ENCODE measurements around the gene GBP7.
A peak's percentile ranks its signal among the peaks of the same experiment; 100 is the strongest.

GBP7 gene

DNA sequence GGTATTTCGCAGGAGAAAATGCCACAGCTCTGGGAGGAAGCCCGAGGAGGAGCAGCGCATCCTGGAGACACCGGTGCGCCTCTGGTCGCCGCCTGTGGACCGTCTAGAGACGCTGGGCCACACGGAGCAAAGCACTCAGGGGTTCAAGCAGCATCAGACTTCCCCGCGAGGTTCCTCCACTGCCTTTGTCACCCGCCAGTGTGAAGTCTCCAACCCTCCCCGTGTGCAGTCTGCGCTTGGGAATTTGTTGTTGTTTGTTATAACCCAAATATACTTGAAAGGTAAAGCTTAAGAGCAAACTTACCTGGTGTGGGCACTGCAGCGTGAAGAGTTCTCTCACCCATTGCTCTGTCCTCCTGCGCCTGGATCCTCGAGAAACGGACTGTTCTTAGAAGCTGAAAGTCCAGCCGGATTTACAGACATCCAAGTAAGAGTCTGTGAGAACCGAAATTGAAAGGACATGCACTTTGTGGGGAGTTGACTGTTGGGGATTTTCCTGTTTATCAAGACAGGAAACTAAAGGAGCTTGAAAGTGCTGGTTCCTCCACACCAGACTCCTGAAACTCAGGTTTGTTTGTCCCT, 22.8 kb upstream of the GBP7 start, which contains the start of gene GBP4:
Gene GBP4 (minus strand): TSS at position 452 of the 582 bp plus-strand sequence. CDS start 108 bp downstream, at position 344.
- no peaks in the 10 kb centered on the region for H3K36me3 ChIP-seq (ENCODE audit: control insufficient read depth, insufficient read depth, low read length)
- no peaks in the 10 kb centered on the region for H3K27me3 ChIP-seq (ENCODE audit: control insufficient read depth, insufficient read depth, low read length)
- H3K27ac ChIP-seq (ENCODE audit: low read depth, low read length), result peak within 1 kb of the TSS; percentile 51
- peak within 1 kb of the TSS; percentile 82 for H3K4me3 ChIP-seq (ENCODE audit: low read length)
- H3K9ac ChIP-seq (ENCODE audit: low read length), result peak within 1 kb of the TSS; percentile 44
- no peaks in the 10 kb centered on the region for H3K4me1 ChIP-seq (ENCODE audit: control insufficient read depth, insufficient read depth, low read length)

DNA sequence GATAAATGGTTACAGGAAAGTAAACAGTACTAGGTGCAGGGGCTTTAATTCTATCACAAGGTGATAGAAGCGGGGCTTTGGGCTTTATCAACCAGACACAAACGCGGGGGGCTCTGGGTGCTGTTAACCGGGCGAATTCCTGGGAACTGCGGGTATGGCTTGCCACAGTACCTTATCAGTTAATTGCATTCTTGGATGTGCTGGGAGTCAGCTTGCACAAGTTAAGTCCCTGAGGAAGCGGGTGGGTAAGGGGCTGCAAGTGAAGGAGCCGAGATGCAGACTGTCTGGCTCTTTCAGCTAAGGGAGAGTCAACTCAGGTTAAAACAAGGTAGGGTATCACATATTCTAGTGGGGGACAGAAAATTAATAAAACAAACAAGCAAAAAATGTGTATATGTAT, 22.3 kb upstream of the GBP7 start:
- peak overlapping the region; percentile 51 for H3K27ac ChIP-seq (ENCODE audit: low read depth, low read length)
- H3K36me3 ChIP-seq (ENCODE audit: control insufficient read depth, insufficient read depth, low read length), result no peaks in the 10 kb centered on the region
- no peaks in the 10 kb centered on the region for H3K27me3 ChIP-seq (ENCODE audit: control insufficient read depth, insufficient read depth, low read length)

DNA sequence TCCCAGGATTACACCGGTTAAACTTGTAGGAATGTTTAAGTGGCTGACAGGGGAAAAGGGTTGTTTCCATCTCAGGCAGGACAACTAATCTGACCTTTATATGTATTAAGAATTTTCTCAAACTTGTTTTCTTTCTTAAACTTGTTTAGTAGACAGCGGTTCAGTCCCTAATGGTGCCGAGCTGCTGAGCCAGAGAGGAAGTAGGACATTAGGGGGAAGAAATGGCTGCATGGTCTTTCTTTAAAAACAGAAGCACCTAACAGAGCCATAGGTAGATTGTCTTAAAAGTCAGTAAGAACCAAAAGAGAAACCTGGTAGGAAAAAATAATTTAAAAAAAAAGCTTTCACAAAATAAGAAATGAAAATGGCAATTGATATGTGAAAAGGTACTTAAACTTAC, 19.7 kb upstream of the GBP7 start:
- Histone ChIP-seq H3K9ac (ENCODE audit: low read length) (no peak overlapping the region), H3K27ac (ENCODE audit: low read depth, low read length) (no peak overlapping the region), H3K4me3 (ENCODE audit: low read length) (no peak overlapping the region), H3K36me3 (ENCODE audit: control insufficient read depth, insufficient read depth, low read length) (no peaks in the 10 kb centered on the region), H3K4me1 (ENCODE audit: control insufficient read depth, insufficient read depth, low read length) (no peaks in the 10 kb centered on the region), H3K27me3 (ENCODE audit: control insufficient read depth, insufficient read depth, low read length) (no peaks in the 10 kb centered on the region)

More for the DNA sequence above, 22.3 kb upstream of the GBP7 start:
- H3K9ac ChIP-seq (ENCODE audit: low read length), result no peak overlapping the region
- H3K4me1 ChIP-seq (ENCODE audit: control insufficient read depth, insufficient read depth, low read length), result no peaks in the 10 kb centered on the region
- H3K4me3 ChIP-seq (ENCODE audit: low read length), result peak overlapping the region; percentile 82

GRCh38 chr1:89191314-89191713, 15.5 kb upstream of the GBP7 start:
- H3K36me3 ChIP-seq (ENCODE audit: control insufficient read depth, insufficient read depth, low read length), result no peaks in the 10 kb centered on the region
- no peak overlapping the region for H3K27ac ChIP-seq (ENCODE audit: low read depth, low read length)
- no peaks in the 10 kb centered on the region for H3K27me3 ChIP-seq (ENCODE audit: control insufficient read depth, insufficient read depth, low read length)
- no peak overlapping the region for H3K9ac ChIP-seq (ENCODE audit: low read length)
- no peaks in the 10 kb centered on the region for H3K4me1 ChIP-seq (ENCODE audit: control insufficient read depth, insufficient read depth, low read length)
- no peak overlapping the region for H3K4me3 ChIP-seq (ENCODE audit: low read length)

DNA sequence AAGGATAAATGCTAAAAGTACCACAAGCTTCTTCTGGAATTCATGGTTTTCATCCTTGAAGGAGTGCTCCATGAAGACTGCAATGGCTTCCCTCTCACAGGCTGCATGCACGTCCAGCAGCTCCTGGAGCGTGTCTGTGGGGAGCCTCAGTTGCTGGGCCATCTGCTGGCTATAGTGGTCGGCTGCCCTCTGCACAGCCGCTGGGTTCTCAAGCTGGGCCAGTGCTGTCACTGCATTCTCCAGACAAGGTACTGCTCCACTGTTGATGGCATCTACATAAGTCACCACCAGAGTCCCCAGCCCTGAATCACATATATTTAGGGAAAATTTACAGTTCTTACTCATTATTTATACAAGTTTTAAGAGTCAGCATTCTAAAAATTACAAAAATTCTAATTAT, 14.2 kb upstream of the GBP7 start:
- H3K27ac ChIP-seq (ENCODE audit: low read depth, low read length), result no peak overlapping the region
- H3K27me3 ChIP-seq (ENCODE audit: control insufficient read depth, insufficient read depth, low read length), result no peaks in the 10 kb centered on the region
- no peak overlapping the region for H3K9ac ChIP-seq (ENCODE audit: low read length)
- no peak overlapping the region for H3K4me3 ChIP-seq (ENCODE audit: low read length)
- H3K36me3 ChIP-seq (ENCODE audit: control insufficient read depth, insufficient read depth, low read length), result no peaks in the 10 kb centered on the region
- no peaks in the 10 kb centered on the region for H3K4me1 ChIP-seq (ENCODE audit: control insufficient read depth, insufficient read depth, low read length)

- H3K4me3 ChIP-seq (ENCODE audit: low read length), result no peak overlapping the region
- no peaks in the 10 kb centered on the region for H3K27me3 ChIP-seq (ENCODE audit: control insufficient read depth, insufficient read depth, low read length)
- no peak overlapping the region for H3K27ac ChIP-seq (ENCODE audit: low read depth, low read length)
- peaks cover 5% of the 10 kb centered on the region for H3K36me3 ChIP-seq (ENCODE audit: control insufficient read depth, insufficient read depth, low read length)
- H3K9ac ChIP-seq (ENCODE audit: low read length), result no peak overlapping the region
- no peaks in the 10 kb centered on the region for H3K4me1 ChIP-seq (ENCODE audit: control insufficient read depth, insufficient read depth, low read length)
These were observed 3.5 kb upstream of the GBP7 start for GRCh38 chr1:89179343-89179742.

- H3K9ac ChIP-seq (ENCODE audit: low read length), result no peak overlapping the region
- H3K4me3 ChIP-seq (ENCODE audit: low read length), result no peak overlapping the region
- H3K4me1 ChIP-seq (ENCODE audit: control insufficient read depth, insufficient read depth, low read length), result no peaks in the 10 kb centered on the region
- no peak overlapping the region for H3K27ac ChIP-seq (ENCODE audit: low read depth, low read length)
- H3K36me3 ChIP-seq (ENCODE audit: control insufficient read depth, insufficient read depth, low read length), result peaks cover 1% of the 10 kb centered on the region
- no peaks in the 10 kb centered on the region for H3K27me3 ChIP-seq (ENCODE audit: control insufficient read depth, insufficient read depth, low read length)
These were observed 1.2 kb upstream of the GBP7 start for GRCh38 chr1:89176971-89177370.

DNA sequence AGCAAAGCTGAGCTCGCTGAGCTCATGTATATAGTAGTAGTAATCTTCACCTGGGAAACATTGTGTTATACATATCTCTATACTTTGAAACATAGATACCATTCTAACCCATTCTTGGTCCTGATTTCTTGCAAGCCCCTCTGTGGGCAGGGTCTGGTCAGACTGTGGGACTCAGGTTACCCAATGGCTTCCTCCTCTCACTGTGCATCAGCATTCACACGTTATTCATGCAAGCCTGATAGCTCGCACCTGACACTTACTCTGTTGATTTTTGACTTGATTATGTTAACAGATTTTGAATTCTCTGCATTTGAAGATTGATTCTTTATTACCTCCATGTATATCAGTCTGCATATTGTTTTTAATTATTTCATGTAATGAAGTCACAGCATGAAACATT, 1.3 kb downstream of the GBP7 start:
- no peaks in the 10 kb centered on the region for H3K36me3 ChIP-seq (ENCODE audit: control insufficient read depth, insufficient read depth, low read length)
- H3K9ac ChIP-seq (ENCODE audit: low read length), result no peak overlapping the region
- no peak overlapping the region for H3K27ac ChIP-seq (ENCODE audit: low read depth, low read length)
- no peaks in the 10 kb centered on the region for H3K4me1 ChIP-seq (ENCODE audit: control insufficient read depth, insufficient read depth, low read length)
- H3K27me3 ChIP-seq (ENCODE audit: control insufficient read depth, insufficient read depth, low read length), result no peaks in the 10 kb centered on the region
- no peak overlapping the region for H3K4me3 ChIP-seq (ENCODE audit: low read length)

GRCh38 chr1:89172468-89173143, 3.2 kb downstream of the GBP7 start:
- no peak overlapping the region for H3K4me3 ChIP-seq (ENCODE audit: low read length)
- no peaks in the 10 kb centered on the region for H3K36me3 ChIP-seq (ENCODE audit: control insufficient read depth, insufficient read depth, low read length)
- H3K9ac ChIP-seq (ENCODE audit: low read length), result no peak overlapping the region
- no peaks in the 10 kb centered on the region for H3K27me3 ChIP-seq (ENCODE audit: control insufficient read depth, insufficient read depth, low read length)
- H3K27ac ChIP-seq (ENCODE audit: low read depth, low read length), result no peak overlapping the region
- H3K4me1 ChIP-seq (ENCODE audit: control insufficient read depth, insufficient read depth, low read length), result no peaks in the 10 kb centered on the region

- no peak overlapping the region for H3K9ac ChIP-seq (ENCODE audit: low read length)
These were observed 4.8 kb downstream of the GBP7 start for GRCh38 chr1:89171067-89171438.

GRCh38 chr1:89170170-89171066, 5.4 kb downstream of the GBP7 start:
- H3K4me3 ChIP-seq (ENCODE audit: low read length), result no peak overlapping the region
- H3K9ac ChIP-seq (ENCODE audit: low read length), result no peak overlapping the region
- H3K27me3 ChIP-seq (ENCODE audit: control insufficient read depth, insufficient read depth, low read length), result no peaks in the 10 kb centered on the region
- H3K36me3 ChIP-seq (ENCODE audit: control insufficient read depth, insufficient read depth, low read length), result no peaks in the 10 kb centered on the region
- H3K27ac ChIP-seq (ENCODE audit: low read depth, low read length), result no peak overlapping the region
- H3K4me1 ChIP-seq (ENCODE audit: control insufficient read depth, insufficient read depth, low read length), result no peaks in the 10 kb centered on the region

More at GRCh38 chr1:89171067-89171438, 4.8 kb downstream of the GBP7 start:
- H3K27ac ChIP-seq (ENCODE audit: low read depth, low read length), result no peak overlapping the region
- no peaks in the 10 kb centered on the region for H3K27me3 ChIP-seq (ENCODE audit: control insufficient read depth, insufficient read depth, low read length)
- no peaks in the 10 kb centered on the region for H3K36me3 ChIP-seq (ENCODE audit: control insufficient read depth, insufficient read depth, low read length)
- H3K4me1 ChIP-seq (ENCODE audit: control insufficient read depth, insufficient read depth, low read length), result no peaks in the 10 kb centered on the region
- no peak overlapping the region for H3K4me3 ChIP-seq (ENCODE audit: low read length)

- Histone ChIP-seq H3K27me3 (ENCODE audit: control insufficient read depth, insufficient read depth, low read length) (no peaks in the 10 kb centered on the region), H3K4me1 (ENCODE audit: control insufficient read depth, insufficient read depth, low read length) (no peaks in the 10 kb centered on the region), H3K36me3 (ENCODE audit: control insufficient read depth, insufficient read depth, low read length) (no peaks in the 10 kb centered on the region), H3K4me3 (ENCODE audit: low read length) (no peak overlapping the region), H3K27ac (ENCODE audit: low read depth, low read length) (no peak overlapping the region), H3K9ac (ENCODE audit: low read length) (no peak overlapping the region)
These were observed 6.6 kb downstream of the GBP7 start for GRCh38 chr1:89169166-89169565.

Data from rectal smooth muscle tissue (tissue), 1 donor.